Bone marrow (tissue), 2 donors: ENCODE measurements around the gene KIF20B.
A peak's percentile ranks its signal among the peaks of the same experiment; 100 is the strongest.

Experiments used
- DNase-seq, 2 donors: peaks; one replicate each; lab custom pipeline; 2025; lab: John Stamatoyannopoulos, UW

KIF20B gene

GRCh38 chr10:89701242-89702120 lies at the start of gene KIF20B:
KIF20B (plus strand) TSS chr10:89701590; CDS start chr10:89705295, 3,705 bp downstream.
- peak; percentile 90 to 95 for DNase-seq

GRCh38 chr10:89651916-89652573 lies 49.3 kb upstream of the KIF20B start:
- DNase-seq = no peak

DNA sequence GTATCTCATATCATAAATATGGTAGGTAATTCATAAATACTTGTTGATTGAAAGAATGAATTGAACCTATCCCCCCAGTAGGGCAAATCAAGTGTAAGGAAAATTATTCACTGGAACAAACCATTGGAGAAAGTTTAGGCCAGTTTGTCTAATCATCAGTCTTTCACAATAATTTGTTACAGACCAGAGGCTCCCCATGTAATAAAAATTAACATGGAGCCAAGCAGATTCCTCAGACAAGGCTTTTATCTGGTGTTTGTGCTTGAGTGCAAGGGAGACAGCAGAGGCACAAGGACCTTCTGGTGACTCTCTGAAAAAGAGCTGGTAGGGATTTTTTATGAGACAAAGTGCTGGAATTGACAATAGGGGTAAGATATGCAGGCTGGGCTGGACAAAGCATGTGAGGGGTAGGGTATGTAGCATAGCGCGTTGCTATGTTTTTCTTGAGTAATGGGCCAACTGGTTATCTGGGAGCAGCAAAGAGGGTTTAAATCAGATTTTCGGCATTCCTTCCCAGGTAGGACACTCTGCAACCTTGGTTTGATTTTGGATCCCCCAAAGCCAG lies 48.5 kb upstream of the KIF20B start:
- no peak for DNase-seq

DNA sequence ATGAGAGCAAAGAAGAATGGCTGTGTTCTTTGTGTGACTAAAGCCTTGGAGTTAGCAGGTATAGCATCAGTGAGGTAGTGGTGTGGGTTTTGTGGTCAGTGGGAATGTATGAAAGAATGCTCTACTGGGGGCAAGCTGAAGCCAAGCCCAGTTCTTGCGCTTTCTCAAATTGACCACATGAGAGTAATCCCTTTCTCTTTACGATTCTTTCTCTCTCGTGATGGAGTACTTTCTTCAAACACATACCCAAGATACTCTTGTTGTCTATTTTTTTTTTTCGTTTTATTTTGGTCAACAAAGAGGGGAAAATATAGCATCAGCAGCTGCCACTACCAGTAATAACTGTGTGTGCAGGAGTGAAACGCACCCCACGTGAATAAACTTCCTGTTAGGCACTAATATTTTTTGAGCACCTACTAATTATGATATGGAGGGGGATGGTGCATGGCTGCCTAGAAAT lies 48.0 kb upstream of the KIF20B start:
- DNase-seq = no peak

- DNase-seq = no peak
Observed at GRCh38 chr10:89655722-89656121, 45.7 kb upstream of the KIF20B start.

DNA sequence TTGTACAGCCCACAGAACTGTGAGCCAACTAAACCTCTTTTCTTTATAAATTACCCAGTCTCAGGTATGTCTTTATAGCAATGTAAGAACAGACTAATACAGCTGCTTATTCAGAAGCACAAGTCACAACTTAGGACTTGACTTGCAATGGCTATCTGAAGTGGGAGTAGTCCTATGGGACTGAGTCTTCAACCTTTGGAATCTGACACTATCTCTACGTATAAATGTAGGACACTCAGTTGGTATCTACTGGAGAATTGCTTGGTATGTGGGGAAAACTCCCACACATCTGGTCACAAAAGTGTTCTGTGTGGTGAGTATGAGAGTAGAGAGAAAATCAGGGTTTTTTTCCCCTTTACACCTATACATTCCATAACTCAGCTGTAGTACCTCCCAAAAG lies 44.1 kb upstream of the KIF20B start:
- DNase-seq = no peak

- no peak for DNase-seq
Observed at GRCh38 chr10:89659143-89660131, 42.0 kb upstream of the KIF20B start.

DNA sequence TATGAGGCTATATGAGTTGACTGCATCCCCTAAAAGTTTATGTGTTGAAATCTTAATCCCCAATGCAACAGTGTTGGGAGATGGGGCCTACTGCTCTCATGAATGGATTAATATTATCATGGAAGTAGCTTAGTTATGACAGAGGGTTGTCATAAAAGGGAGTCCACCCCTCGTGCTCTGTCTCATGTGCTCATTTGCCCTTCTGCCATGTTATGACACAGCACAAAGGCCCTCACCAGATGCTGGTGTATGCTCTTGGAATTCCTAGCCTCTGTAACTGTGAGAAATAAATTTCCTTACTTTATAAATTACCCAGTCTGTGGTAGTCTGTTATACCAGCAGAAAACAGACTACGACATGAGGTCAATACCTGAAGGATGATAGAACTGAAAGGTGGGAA lies 38.8 kb upstream of the KIF20B start:
- no peak for DNase-seq

DNA sequence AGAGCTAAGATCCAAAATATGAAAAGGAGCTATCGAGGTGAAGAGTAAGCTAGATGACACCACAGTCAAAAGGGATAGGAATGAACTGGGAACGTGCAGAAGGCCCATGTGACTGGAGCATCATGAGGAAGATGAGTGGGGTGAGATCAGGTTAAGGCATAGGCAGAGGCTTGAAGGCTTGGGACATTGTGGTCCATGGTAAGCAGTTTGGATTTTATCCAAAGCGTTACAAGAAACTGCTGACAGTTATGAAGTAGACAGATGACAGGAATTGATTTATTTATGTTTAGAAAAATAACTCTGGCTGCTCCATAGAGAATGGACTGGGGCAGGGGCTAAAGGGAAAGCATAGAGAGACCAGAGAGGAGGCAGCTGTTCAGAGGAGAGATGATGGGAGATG lies 38.2 kb upstream of the KIF20B start:
- DNase-seq = no peak

- no peak for DNase-seq
Observed at GRCh38 chr10:89664203-89664602, 37.2 kb upstream of the KIF20B start.

GRCh38 chr10:89665302-89665701 lies 36.1 kb upstream of the KIF20B start:
- DNase-seq = no peak

GRCh38 chr10:89666138-89666537 lies 35.3 kb upstream of the KIF20B start:
- DNase-seq = no peak

GRCh38 chr10:89668386-89669071 lies 32.9 kb upstream of the KIF20B start:
- DNase-seq = no peak

- no peak for DNase-seq
Observed at GRCh38 chr10:89669985-89670384, 31.4 kb upstream of the KIF20B start.

DNA sequence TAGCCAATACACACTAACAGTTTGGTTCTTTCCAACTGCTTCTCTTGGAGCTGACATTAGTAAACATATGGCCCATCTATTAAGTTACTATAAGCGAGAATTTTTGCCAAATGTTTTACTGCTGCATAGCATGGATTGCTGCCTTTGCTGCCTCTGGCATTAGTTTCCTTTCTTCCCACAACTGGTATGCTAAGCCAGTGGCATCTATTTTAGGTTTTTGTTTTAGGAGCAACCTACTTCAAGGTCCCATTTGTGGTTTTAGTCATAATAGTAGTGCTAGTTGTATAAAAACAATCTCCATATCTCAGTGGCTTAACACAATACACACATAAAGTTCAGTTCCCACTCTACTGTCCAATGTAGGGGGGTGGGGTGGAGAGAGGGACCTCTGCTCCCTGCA lies 30.5 kb upstream of the KIF20B start:
- no peak for DNase-seq

DNA sequence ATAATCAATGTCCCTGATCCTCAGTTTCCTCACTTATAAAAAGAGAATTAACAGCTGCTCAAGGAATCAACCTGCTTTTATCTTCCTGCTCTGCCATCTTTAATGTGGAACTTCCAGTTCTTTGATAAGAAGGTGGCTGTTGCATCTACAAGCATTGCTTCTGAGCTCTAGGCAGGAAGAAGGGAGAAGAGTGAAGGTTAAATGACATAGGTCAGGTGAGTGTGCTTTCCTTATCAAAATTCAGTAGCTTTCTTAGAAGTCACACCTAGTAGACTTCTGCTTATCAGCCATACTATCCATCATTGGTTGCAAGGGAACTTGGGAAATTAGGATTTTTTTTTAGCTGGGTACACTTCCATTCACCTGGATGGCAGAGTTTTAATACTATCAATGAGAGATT lies 24.0 kb upstream of the KIF20B start:
- no peak for DNase-seq

DNA sequence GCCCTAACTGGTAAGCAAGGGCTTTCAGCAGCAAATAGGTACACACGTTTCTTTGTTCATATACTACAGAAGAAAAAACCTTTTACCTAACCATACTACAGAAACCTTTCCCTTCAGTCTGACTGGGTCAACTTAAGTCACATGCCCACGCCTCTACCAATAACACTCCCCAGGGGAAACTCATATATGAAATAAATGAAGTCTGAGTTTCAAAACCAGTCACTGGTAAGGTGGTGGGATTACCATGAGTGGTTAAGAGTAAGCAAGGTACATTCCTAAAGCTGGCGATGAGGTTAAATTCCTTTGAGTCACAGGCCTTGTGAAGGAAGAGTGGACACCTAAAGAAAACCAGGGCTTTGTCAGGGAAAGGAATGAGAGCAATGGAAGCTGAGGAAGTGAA lies 21.4 kb upstream of the KIF20B start:
- DNase-seq = no peak

DNA sequence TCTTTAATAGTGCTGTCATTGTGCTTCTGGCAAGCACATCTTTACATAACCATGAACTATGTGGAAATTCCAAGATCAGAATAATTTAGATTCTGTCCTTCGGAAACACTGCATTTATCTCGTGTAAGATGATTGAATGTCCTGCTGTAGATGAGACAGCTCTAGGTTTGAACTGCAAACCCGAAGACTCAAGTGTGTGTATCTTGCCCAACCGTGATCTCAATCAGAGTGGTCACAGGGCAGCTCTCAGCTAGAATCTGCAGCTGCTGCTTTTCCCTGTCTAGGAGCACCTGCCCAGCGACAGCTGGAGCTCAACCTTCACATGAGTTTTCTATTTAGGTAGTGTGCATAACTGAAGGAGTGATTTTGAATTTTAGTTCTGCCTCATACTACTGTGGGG lies 17.5 kb upstream of the KIF20B start:
- DNase-seq = no peak

DNA sequence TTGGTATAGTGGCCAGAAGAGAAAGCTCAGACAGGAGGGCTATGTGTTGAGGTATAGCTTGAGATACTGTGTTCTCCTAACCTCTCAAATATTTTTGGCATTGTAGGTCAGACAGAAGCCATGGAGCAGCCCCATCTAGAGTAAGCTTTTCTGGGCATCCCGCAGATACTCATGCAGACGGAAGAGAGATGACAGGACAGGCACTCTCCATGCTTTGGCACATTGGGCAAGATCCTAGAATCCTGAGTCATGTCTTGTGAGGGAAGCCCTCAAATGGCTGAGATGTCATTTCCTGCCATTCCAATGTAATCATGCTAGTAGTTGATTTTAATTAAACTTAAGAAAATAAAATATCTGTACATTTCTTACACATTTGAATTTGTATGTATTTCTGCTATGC lies 16.8 kb upstream of the KIF20B start:
- DNase-seq = no peak

- DNase-seq = no peak
Observed at GRCh38 chr10:89685936-89686335, 15.5 kb upstream of the KIF20B start.

DNA sequence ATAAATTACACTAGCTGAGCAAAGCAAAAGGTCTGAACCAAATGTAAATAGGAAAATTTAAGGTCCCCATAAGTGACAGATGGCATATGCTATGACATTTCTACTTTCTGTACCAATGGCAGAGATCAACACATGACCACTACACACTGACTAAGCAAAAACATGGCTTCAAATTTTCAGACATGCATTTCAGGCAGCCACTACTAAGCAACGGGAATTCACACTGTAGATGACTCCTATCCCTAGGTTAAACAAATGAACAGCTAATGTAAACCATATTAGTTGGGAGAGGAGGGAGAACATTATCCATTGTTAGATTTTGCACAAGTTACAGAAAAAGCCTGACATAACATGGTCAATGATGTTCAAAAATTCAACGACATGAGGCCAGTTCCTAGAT lies 11.4 kb upstream of the KIF20B start:
- DNase-seq = no peak
